AG09309 (cell line): ENCODE data around the gene RALGAPA1.

Experiments used
- DNase-seq: peaks from one replicate; pipeline ENCODE4 v3.0.0-alpha.2; 2010; ENCODE audit warnings: low read depth
- H3K4me3 ChIP-seq: 2 replicates; pipeline ENCODE4 v1.5.1; 2011; ENCODE audit warnings: mild to moderate bottlenecking, low read depth, low read length, moderate library complexity; ENCODE audit not compliant: control insufficient read depth
- CTCF ChIP-seq: IDR thresholded peaks from 2 replicates; pipeline ENCODE4 v1.5.1; 2011; ENCODE audit warnings: mild to moderate bottlenecking, low read depth, low read length, inconsistent platforms; ENCODE audit not compliant: insufficient read depth, control insufficient read depth; ENCODE audit errors: missing control alignments

RALGAPA1 gene

GRCh38 chr14:35666429-35667043, 142.6 kb downstream of the RALGAPA1 start:
- DNase-seq = no peak
- no peak overlapping the region for H3K4me3 ChIP-seq
- no peak for TF ChIP-seq CTCF

GRCh38 chr14:35661875-35662274, 147.2 kb downstream of the RALGAPA1 start:
- no peak overlapping the region for H3K4me3 ChIP-seq
- no peak for TF ChIP-seq CTCF
- no peak for DNase-seq

GRCh38 chr14:35653045-35653444, 156.1 kb downstream of the RALGAPA1 start:
- no peak overlapping the region for H3K4me3 ChIP-seq
- no peak for DNase-seq
- TF ChIP-seq CTCF = no peak

GRCh38 chr14:35643513-35643912, 165.6 kb downstream of the RALGAPA1 start:
- TF ChIP-seq CTCF = no peak
- no peak for DNase-seq
- H3K4me3 ChIP-seq = no peak overlapping the region

GRCh38 chr14:35637851-35638250, 171.2 kb downstream of the RALGAPA1 start:
- no peak overlapping the region for H3K4me3 ChIP-seq
- no peak for DNase-seq
- TF ChIP-seq CTCF = no peak

GRCh38 chr14:35637269-35637668, 171.8 kb downstream of the RALGAPA1 start:
- H3K4me3 ChIP-seq = no peak overlapping the region
- no peak for TF ChIP-seq CTCF
- no peak for DNase-seq

GRCh38 chr14:35632676-35633075, 176.4 kb downstream of the RALGAPA1 start:
- TF ChIP-seq CTCF = no peak
- H3K4me3 ChIP-seq = no peak overlapping the region
- DNase-seq = no peak
